IMR-90 (cell line): ENCODE data around the gene HIVEP3. TPM values are rescaled to one million over a fixed set of nuclear protein-coding genes. Genes with fewer than 3 reads are reported as not detected.
A peak's percentile ranks its signal among the peaks of the same experiment; 100 is the strongest.

Source experiments
- ATAC-seq: fragments of 200-7000 bp; cut with Tn5 transposase; 2 replicates; pipeline ENCODE4 v1.9.1; 2020; ENCODE audit warnings: low read depth, mild to moderate bottlenecking, moderate library complexity
- BruUV-seq: library from RNA; stranded (reverse); fragments of 400-500 nt; replicated peaks from 2 replicates; lab custom pipeline; 2021; lab: Mats Ljungman, UMichigan
- CTCF ChIA-PET: fragments of 300-600 bp; formaldehyde crosslinking; extraction: SDS; loops from one replicate; lab custom pipeline; 2021; ENCODE audit warnings: antibody characterized with exemption; lab: Yijun Ruan, JAX
- POLR2A ChIA-PET: fragments of 300-600 bp; sonication (Branson Sonifier 250); formaldehyde crosslinking; loops from one replicate; lab custom pipeline; 2022; ENCODE audit warnings: antibody characterized with exemption; ENCODE audit not compliant: unreplicated experiment; lab: Charles Lee
- DNase-seq: peaks from one replicate; pipeline ENCODE4 v3.0.0; 2013
- H2AFZ ChIP-seq: replicated peaks from 2 replicates; pipeline ENCODE3; 2013; ENCODE audit warnings: low read length, mild to moderate bottlenecking; ENCODE audit not compliant: poor library complexity
- H2AK5ac ChIP-seq: 2 replicates; pipeline ENCODE4 v1.6.1; 2013; ENCODE audit warnings: low read depth, low read length, inconsistent platforms
- H2AK9ac ChIP-seq: replicated peaks from 2 replicates; pipeline ENCODE3; 2013; ENCODE audit warnings: mild to moderate bottlenecking, low read depth, low read length, moderate library complexity; ENCODE audit not compliant: poor library complexity
- H2BK120ac ChIP-seq: 2 replicates; pipeline ENCODE4 v1.6.1; 2013; ENCODE audit warnings: low read depth, low read length, inconsistent platforms
- H2BK15ac ChIP-seq: 3 replicates; pipeline ENCODE4 v1.6.1; 2013; ENCODE audit warnings: low read depth, low read length, inconsistent platforms
- H2BK20ac ChIP-seq: 2 replicates; pipeline ENCODE4 v1.6.1; 2013; ENCODE audit warnings: low read depth, mild to moderate bottlenecking, inconsistent platforms, low read length, moderate library complexity
- H2BK5ac ChIP-seq: 2 replicates; pipeline ENCODE4 v1.6.1; 2013; ENCODE audit warnings: mild to moderate bottlenecking, low read depth, low read length, inconsistent platforms; ENCODE audit not compliant: poor library complexity, severe bottlenecking
- H3K14ac ChIP-seq: replicated peaks from 2 replicates; pipeline ENCODE4 v1.6.1; 2013; ENCODE audit warnings: low read depth, low read length, inconsistent platforms
- H3K18ac ChIP-seq: 2 replicates; pipeline ENCODE4 v1.6.1; 2013; ENCODE audit warnings: low read depth, low read length, control low read depth
- H3K23ac ChIP-seq: 2 replicates; pipeline ENCODE4 v1.6.1; 2013; ENCODE audit warnings: low read depth, low read length, inconsistent platforms
- H3K27ac ChIP-seq: 2 replicates; pipeline ENCODE4 v1.5.1; 2013; ENCODE audit warnings: mild to moderate bottlenecking, control low read depth, low read length; ENCODE audit not compliant: insufficient read depth
- H3K27me3 ChIP-seq: 2 replicates; pipeline ENCODE4 v1.6.1; 2013; ENCODE audit warnings: low read length; ENCODE audit not compliant: control insufficient read depth, insufficient read depth
- H3K36me3 ChIP-seq: 2 replicates; pipeline ENCODE4 v1.6.1; 2013; ENCODE audit warnings: low read length, mixed read lengths; ENCODE audit not compliant: control insufficient read depth, insufficient read depth
- H3K4ac ChIP-seq: 2 replicates; pipeline ENCODE4 v1.6.1; 2013; ENCODE audit warnings: low read depth, low read length, inconsistent platforms
- H3K4me1 ChIP-seq: 2 replicates; pipeline ENCODE4 v1.6.1; 2013; ENCODE audit warnings: low read length, mixed read lengths; ENCODE audit not compliant: control insufficient read depth, insufficient read depth
- H3K4me2 ChIP-seq: 2 replicates; pipeline ENCODE4 v1.6.1; 2013; ENCODE audit warnings: low read depth, mild to moderate bottlenecking, control low read depth, low read length, moderate library complexity
- H3K4me3 ChIP-seq: 2 replicates; pipeline ENCODE4 v1.5.1; 2013; ENCODE audit warnings: low read depth, mild to moderate bottlenecking, control low read depth, low read length, moderate library complexity; ENCODE audit not compliant: insufficient read depth
- H3K56ac ChIP-seq: 2 replicates; pipeline ENCODE4 v1.6.1; 2013; ENCODE audit warnings: low read length, inconsistent platforms; ENCODE audit not compliant: insufficient read depth; ENCODE audit errors: extremely low read depth
- H3K79me1 ChIP-seq, 2 experiments: 2 replicates each; pipeline ENCODE4 v1.6.1; 2013; ENCODE audit warnings: low read length in 2 of 2, inconsistent platforms in 1 of 2, low read depth in 1 of 2
- H3K9ac ChIP-seq: 2 replicates; pipeline ENCODE4 v1.6.1; 2013; ENCODE audit warnings: low read depth, low read length, control low read depth
- H3K9me1 ChIP-seq: 2 replicates; pipeline ENCODE4 v1.6.1; 2013; ENCODE audit warnings: low read length, inconsistent platforms; ENCODE audit not compliant: insufficient read depth
- H3K9me3 ChIP-seq: 2 replicates; pipeline ENCODE4 v1.6.1; 2013; ENCODE audit warnings: low read length; ENCODE audit not compliant: control insufficient read depth, insufficient read depth
- H4K20me1 ChIP-seq: 2 replicates; pipeline ENCODE4 v1.6.1; 2013; ENCODE audit warnings: low read length, inconsistent platforms; ENCODE audit not compliant: insufficient read depth
- H4K5ac ChIP-seq: 2 replicates; pipeline ENCODE4 v1.6.1; 2013; ENCODE audit warnings: mild to moderate bottlenecking, low read depth, low read length, control low read depth
- H4K8ac ChIP-seq, 2 experiments: 2 replicates each; pipeline ENCODE4 v1.6.1; 2013; ENCODE audit warnings: low read depth in 2 of 2, low read length in 2 of 2, control low read depth in 1 of 2, inconsistent platforms in 1 of 2
- H4K91ac ChIP-seq: 2 replicates; pipeline ENCODE4 v1.6.1; 2013; ENCODE audit warnings: low read depth, low read length, inconsistent platforms; ENCODE audit not compliant: insufficient read depth
- BHLHE40 ChIP-seq: fragments of 150-350 bp; IDR thresholded peaks from 2 replicates; pipeline ENCODE4 v1.6.1; 2016; ENCODE audit warnings: mild to moderate bottlenecking, low read depth, low read length
- CTCF ChIP-seq: conservative IDR thresholded peaks from 2 replicates; pipeline ENCODE4 v1.5.1; 2012; ENCODE audit warnings: mild to moderate bottlenecking, low read depth, low read length, improper control_type of control experiment
- MAZ ChIP-seq: IDR thresholded peaks from 2 replicates; pipeline ENCODE4 v1.6.1; 2012; ENCODE audit warnings: low read depth, mild to moderate bottlenecking, low read length, improper control_type of control experiment, moderate library complexity, borderline replicate concordance
- RAD21 ChIP-seq: IDR thresholded peaks from 2 replicates; pipeline ENCODE4 v1.6.1; 2012; ENCODE audit warnings: low read length, improper control_type of control experiment
- SMC3 ChIP-seq: fragments of 150-350 bp; IDR thresholded peaks from 2 replicates; pipeline ENCODE4 v1.6.1; 2016; ENCODE audit warnings: low read depth, mild to moderate bottlenecking, antibody characterized with exemption, low read length, moderate library complexity
- WGBS, 2 experiments: methylation state at CpG; one replicate each; pipeline versions ENCODE4 v1.1.5 to v1.1.7; 2013; ENCODE audit warnings: missing lambda C conversion rate in 2 of 2; ENCODE audit not compliant: insufficient read length in 1 of 2; ENCODE audit errors: extremely low coverage in 2 of 2; 5-methylcytosine and 5-hydroxymethylcytosine counted together
- dilution Hi-C: fragments of 300-500 bp; cut with HindIII; formaldehyde crosslinking; loops from one replicate; pipeline ENCODE4 v1.14.3; 2018; ENCODE audit warnings: low sequenced_read_pairs; ENCODE audit not compliant: unreplicated experiment
- in situ Hi-C: fragments of 300-500 bp; cut with MboI; formaldehyde crosslinking; loops from 3 replicates; pipeline ENCODE4 v1.14.3; 2019; ENCODE audit warnings: low sequenced_read_pairs, inconsistent platforms, mixed read lengths
- intact Hi-C: fragments of 100-400 bp; cut with micrococcal nuclease; formaldehyde crosslinking; loops from 2 replicates; pipeline ENCODE4 v1.10.0; 2022
- polyA plus RNA-seq, 3 experiments: library from polyadenylated mRNA; depleted of rRNA; stranded (reverse); fragments of >200 nt; gene quantifications; 2 replicates each; pipeline ENCODE4 v1.2.3, GENCODE V29; 2012; ENCODE audit warnings: low replicate concordance in 1 of 3
- total RNA-seq: library from RNA; depleted of rRNA; stranded (reverse); fragments of >200 nt; gene quantifications from 2 replicates; pipeline ENCODE4 v1.2.3, GENCODE V29; 2012

Gene HIVEP3
- total and polyA plus RNA-seq, 2 of the 4 experiments (the other 2 are of a cell fraction): 1.4 to 4.0 TPM

- Histone ChIP-seq H4K5ac (no peak overlapping the region), H3K79me1 (no peaks in the 10 kb centered on the region), H2BK120ac (no peak overlapping the region), H4K91ac (no peak overlapping the region), H3K4ac (no peak overlapping the region), H3K4me2 (no peak overlapping the region), H3K56ac (no peak overlapping the region), H2AK9ac (no peak overlapping the region), H3K14ac (no peak overlapping the region), H3K27me3 (peaks cover 2% of the 10 kb centered on the region), H2AK5ac (0 out of 2 replicates have a peak overlapping the region, but pooled peaks have one; percentile 9), H3K36me3 (no peaks in the 10 kb centered on the region), H2BK15ac (no peak overlapping the region), H3K18ac (no peak overlapping the region), H3K27ac (no peak overlapping the region), H2AFZ (no peak overlapping the region), H3K4me1 (no peaks in the 10 kb centered on the region), H2BK20ac (no peak overlapping the region), H2BK5ac (no peak overlapping the region), H3K9me1 (no peaks in the 10 kb centered on the region), H4K20me1 (no peaks in the 10 kb centered on the region), H3K23ac (no peak overlapping the region), H3K9ac (no peak overlapping the region), H3K9me3 (no peaks in the 10 kb centered on the region), H4K8ac (no peak overlapping the region), H3K4me3 (no peak overlapping the region)
- 82% methylated on average over 2 of the region's 5 CpGs; no CpG with 5 or more reads in 1 of the 2 experiments for WGBS, 2 experiments
- DNase-seq (no peak), ATAC-seq (no peak)
- TF ChIP-seq RAD21: no peak
- TF ChIP-seq BHLHE40: no peak
- no peak for TF ChIP-seq CTCF
- TF ChIP-seq SMC3: no peak
- TF ChIP-seq MAZ: no peak
- BruUV-seq: no TSS peak
- ChIA-PET CTCF (interaction anchor here (1.0 to 1.1 kb wide), 2 partner anchors 8 to 218 kb away, joined by 3 to 4 read pairs; no protein-coding TSS in a partner anchor), POLR2A (no interaction called here)
- in situ Hi-C loops: no loop called here
- dilution Hi-C loops: no loop called here
- intact Hi-C loops: no loop called here
These were observed 126.8 kb downstream of the HIVEP3 start for GRCh38 chr1:41791667-41792484.
